Upper lobe of right lung (tissue), 1 donor: ENCODE data around the gene SYNE1. TPM values are rescaled to one million over a fixed set of nuclear protein-coding genes. Genes with fewer than 3 reads are reported as not detected.

Experiments used
- ATAC-seq: fragments of 200-7000 bp; cut with Tn5 transposase; one replicate; pipeline ENCODE4 v1.9.1; 2020; ENCODE audit warnings: mild to moderate bottlenecking, moderate library complexity
- DNase-seq: peaks from one replicate; pipeline ENCODE4 v3.0.0-alpha.2; 2020
- H3K27ac ChIP-seq: fragments of 200-600 bp; one replicate; pipeline ENCODE4 v1.8.0; 2022
- H3K27me3 ChIP-seq: fragments of 200-600 bp; one replicate; pipeline ENCODE4 v1.8.0; 2022; ENCODE audit warnings: mild to moderate bottlenecking
- H3K36me3 ChIP-seq: fragments of 200-600 bp; one replicate; pipeline ENCODE4 v1.8.0; 2022
- H3K4me1 ChIP-seq: fragments of 200-600 bp; one replicate; pipeline ENCODE4 v1.8.0; 2022
- H3K4me3 ChIP-seq: fragments of 200-600 bp; one replicate; pipeline ENCODE4 v1.8.0; 2022; ENCODE audit warnings: mild to moderate bottlenecking
- H3K9me3 ChIP-seq: fragments of 200-600 bp; one replicate; pipeline ENCODE4 v1.8.0; 2022
- intact Hi-C: fragments of 100-400 bp; cut with DNase I; formaldehyde crosslinking; loops from one replicate; pipeline ENCODE4 v1.11.0; 2022
- total RNA-seq: library from RNA; stranded (reverse); fragmentation: NEBNext Ultra II Directional; extraction: Animal tissue kit (Norgen Biotek cat#: 25700); gene quantifications from one replicate; pipeline ENCODE4 v1.2.1, GENCODE V29; 2021
- TF ChIP-seq, protein P1 (sequence below): fragments of 200-600 bp; IDR thresholded peaks from one replicate; pipeline ENCODE4 v1.8.0; 2022; ENCODE audit warnings: antibody characterized with exemption
- donor health status: DM: no; HTN: yes; CAD: no; lungs with severe emphysema.

Gene SYNE1
- total RNA-seq, 1 donor from 2014 or later = 168 TPM

DNA sequence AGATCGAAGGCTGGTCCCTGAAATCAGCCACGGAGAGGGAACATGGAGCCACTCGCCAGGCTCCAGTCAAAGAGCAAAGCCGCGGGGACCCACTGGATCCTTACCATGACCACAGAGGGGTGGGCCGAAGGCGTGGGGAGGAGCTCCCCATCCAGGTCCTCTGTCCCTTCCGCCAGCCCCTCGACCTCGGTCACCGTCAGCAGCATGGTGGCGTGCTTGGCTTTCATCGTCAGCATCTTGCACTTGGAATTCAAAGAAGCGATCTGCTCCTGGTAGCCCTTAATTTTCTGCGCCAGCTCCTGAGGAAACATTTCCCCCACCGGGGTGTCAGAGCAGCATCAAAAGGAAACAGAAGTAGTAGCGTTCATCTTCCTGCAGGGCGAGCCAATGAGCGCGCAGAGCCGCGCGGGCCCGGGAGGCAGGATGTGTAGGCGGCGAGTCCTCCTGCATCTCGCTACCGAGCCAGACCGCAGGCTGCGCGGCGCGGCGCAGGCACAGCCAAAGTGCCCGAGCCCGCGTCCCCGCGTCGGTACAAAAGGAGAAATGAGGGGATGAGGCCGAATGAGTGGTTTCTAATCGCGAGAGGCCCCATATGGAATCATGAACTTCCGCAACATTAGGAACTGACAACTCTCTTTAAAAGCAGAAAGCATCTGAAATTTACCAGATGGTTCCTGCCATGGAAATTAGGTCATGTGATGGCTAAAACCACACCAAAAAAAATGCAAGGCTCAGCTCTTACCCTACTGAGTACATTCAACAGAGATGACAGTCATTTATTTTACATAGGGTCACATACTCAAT is 335.2 kb downstream of the SYNE1 start:
- peak; percentile 97 for ATAC-seq
- intact Hi-C loops = no loop called here
- DNase-seq = peak; percentile 90
- H3K36me3 ChIP-seq = peaks cover 22% of the 10 kb centered on the region
- TF ChIP-seq, protein P1, sequence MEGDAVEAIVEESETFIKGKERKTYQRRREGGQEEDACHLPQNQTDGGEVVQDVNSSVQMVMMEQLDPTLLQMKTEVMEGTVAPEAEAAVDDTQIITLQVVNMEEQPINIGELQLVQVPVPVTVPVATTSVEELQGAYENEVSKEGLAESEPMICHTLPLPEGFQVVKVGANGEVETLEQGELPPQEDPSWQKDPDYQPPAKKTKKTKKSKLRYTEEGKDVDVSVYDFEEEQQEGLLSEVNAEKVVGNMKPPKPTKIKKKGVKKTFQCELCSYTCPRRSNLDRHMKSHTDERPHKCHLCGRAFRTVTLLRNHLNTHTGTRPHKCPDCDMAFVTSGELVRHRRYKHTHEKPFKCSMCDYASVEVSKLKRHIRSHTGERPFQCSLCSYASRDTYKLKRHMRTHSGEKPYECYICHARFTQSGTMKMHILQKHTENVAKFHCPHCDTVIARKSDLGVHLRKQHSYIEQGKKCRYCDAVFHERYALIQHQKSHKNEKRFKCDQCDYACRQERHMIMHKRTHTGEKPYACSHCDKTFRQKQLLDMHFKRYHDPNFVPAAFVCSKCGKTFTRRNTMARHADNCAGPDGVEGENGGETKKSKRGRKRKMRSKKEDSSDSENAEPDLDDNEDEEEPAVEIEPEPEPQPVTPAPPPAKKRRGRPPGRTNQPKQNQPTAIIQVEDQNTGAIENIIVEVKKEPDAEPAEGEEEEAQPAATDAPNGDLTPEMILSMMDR = peak; percentile 67
- no peaks in the 10 kb centered on the region for H3K9me3 ChIP-seq
- peak overlapping the region; percentile 69 for H3K4me3 ChIP-seq
- no peaks in the 10 kb centered on the region for H3K27me3 ChIP-seq
- H3K4me1 ChIP-seq = peaks cover 31% of the 10 kb centered on the region
- H3K27ac ChIP-seq = peak overlapping the region; percentile 87

DNA sequence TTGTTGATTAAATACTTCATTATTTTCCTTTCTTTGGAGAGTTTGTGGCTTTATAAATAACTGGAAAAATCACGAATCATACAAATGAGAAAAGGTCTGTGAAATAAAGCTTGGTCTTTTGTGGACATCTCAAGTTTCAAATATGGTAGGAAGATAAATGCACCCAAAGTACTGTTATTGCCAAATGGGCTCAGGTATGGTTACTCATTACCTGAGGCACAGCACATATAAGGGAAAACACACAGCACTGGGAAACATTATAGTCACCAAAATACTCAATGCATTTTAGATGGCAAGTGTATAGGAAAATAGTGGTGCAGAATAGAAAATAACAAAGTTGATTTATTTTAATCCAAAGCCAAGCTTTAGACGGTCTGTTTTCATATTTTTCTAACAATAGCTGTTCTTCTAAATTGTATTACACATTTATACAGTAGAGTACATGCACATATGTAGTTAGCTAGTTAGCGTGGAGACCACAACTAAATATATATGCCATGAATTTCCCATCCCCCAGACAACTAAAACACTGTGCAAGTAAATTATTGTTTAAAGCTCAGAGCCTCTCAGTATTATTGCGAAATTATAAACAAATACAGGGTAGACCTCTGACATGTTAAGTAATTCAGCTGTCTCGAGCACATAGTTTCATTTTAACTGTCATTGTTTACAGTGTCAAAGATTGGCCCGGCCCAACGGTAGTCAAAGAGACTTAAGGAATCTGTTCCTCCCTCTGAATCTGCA is 336.0 kb downstream of the SYNE1 start:
- H3K27me3 ChIP-seq = no peaks in the 10 kb centered on the region
- peak overlapping the region; percentile 69 for H3K4me3 ChIP-seq
- peak; percentile 80 for ATAC-seq
- DNase-seq = no peak
- no peaks in the 10 kb centered on the region for H3K9me3 ChIP-seq
- peaks cover 16% of the 10 kb centered on the region for H3K36me3 ChIP-seq
- H3K4me1 ChIP-seq = peaks cover 31% of the 10 kb centered on the region
- TF ChIP-seq, protein P1 = no peak
- intact Hi-C loops = no loop called here
- H3K27ac ChIP-seq = peak overlapping the region; percentile 87

DNA sequence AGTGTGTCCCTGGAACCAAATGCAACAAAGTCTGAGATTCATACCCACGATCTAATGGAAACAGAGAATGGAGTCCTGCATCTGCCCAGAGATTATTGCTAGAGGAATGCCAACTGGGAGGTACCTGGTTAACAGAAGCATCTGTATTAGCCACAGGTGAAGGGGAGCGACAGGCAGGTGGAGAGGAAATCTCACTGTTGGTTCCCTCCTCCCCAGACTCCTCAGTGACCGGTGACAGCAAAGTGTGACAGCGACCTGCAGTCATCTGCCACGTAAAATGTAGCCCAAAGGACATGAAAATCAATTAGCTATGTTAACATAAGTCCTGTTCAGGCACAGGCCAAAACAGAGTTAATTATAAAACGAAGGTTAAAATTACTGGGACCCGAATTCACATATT is 336.6 kb downstream of the SYNE1 start:
- peak overlapping the region; percentile 69 for H3K4me3 ChIP-seq
- TF ChIP-seq, protein P1 = no peak
- intact Hi-C loops = no loop called here
- H3K4me1 ChIP-seq = peaks cover 31% of the 10 kb centered on the region
- peaks cover 11% of the 10 kb centered on the region for H3K36me3 ChIP-seq
- no peaks in the 10 kb centered on the region for H3K27me3 ChIP-seq
- H3K9me3 ChIP-seq = no peaks in the 10 kb centered on the region
- H3K27ac ChIP-seq = peak overlapping the region; percentile 1
- DNase-seq = no peak
- ATAC-seq = no peak

DNA sequence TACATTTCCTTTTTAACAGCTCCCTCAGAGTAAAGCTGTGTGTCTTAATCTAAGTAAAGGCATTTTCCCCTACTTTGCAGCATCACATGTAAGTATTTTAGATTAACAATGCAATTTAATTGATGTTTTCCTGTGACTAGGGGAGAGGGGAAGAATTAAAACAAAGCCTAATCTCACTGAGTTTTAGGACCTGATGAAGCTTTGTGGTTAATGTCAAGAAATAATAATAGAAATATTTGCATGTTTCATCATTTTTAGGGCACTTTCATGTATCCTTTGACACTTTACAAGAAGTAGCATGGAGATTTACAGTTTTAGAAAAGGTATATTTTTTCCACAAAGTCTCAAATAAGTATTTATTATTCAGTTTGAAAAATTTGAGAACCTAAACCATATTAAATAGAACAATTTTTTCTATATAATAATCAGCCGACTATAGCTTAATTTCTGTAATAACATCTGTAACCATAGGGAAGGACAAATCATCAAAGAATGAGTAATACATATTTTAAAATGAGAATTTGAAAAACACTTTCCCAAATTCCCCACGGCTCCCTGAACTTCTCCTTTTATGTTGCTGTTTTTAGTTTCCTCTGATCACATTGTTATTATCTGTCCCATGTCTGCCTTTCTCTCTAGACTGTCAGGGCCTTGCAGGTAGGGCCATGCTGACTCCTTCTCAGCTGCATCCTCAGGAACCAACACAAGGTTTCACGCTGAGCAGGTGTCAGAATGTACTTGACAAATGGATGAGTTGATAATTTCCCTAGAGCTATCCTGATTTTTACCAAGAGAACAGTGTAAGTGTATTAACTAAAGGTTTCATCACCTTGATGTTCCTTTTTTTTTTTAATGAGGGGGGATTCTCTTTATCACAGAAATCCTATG is 338.1 kb downstream of the SYNE1 start:
- H3K27me3 ChIP-seq = no peaks in the 10 kb centered on the region
- ATAC-seq (no peak), DNase-seq (no peak)
- H3K9me3 ChIP-seq = no peaks in the 10 kb centered on the region
- H3K27ac ChIP-seq = no peak overlapping the region
- H3K36me3 ChIP-seq = peaks cover under 1% of the 10 kb centered on the region
- H3K4me1 ChIP-seq = peaks cover 31% of the 10 kb centered on the region
- intact Hi-C loops = no loop called here
- TF ChIP-seq, protein P1 = no peak
- no peak overlapping the region for H3K4me3 ChIP-seq

DNA sequence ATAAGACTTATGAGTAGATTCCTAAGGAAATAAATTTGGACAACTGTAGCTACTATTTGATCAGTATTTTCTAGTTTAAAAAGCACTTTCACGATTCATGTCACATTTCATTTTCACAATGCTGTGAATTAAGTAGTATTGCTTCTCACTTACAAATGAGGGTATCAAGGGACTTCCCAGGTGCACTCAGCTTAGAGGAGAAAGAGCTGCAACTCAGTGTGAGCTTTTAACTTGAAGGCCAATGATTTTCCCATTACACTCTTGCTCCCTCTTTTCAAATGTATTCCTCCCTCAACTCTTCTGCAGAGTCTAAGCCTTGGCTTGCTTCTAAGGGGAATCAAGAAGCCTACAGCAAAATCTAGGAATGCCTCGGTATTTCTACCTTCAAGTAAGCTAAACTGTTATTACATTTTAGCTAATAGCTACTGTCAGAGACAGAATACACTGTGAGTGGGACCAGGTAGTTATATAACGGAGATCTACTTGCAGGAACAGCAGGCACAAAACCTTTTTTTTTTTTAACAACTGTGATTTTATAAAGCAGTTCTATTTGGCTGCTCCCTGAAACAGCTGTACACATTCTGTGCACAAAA is 339.0 kb downstream of the SYNE1 start:
- Histone ChIP-seq H3K27me3 (no peaks in the 10 kb centered on the region), H3K27ac (no peak overlapping the region), H3K9me3 (no peaks in the 10 kb centered on the region), H3K4me1 (peaks cover 31% of the 10 kb centered on the region), H3K36me3 (peaks cover 10% of the 10 kb centered on the region), H3K4me3 (no peak overlapping the region)
- intact Hi-C loops = no loop called here
- ATAC-seq (no peak), DNase-seq (no peak)
- TF ChIP-seq, protein P1 = no peak
